Endothelial cell of umbilical vein (primary cell): Measurements from ENCODE around the gene ETHE1. TPM values are rescaled to one million over a fixed set of nuclear protein-coding genes. Genes with fewer than 3 reads are reported as not detected.

ENCODE experiments used
- BruUV-seq: library from RNA; stranded (reverse); fragments of 400-500 nt; replicated peaks from 2 replicates; lab custom pipeline; 2021; lab: Mats Ljungman, UMichigan
- CTCF ChIA-PET: fragments of 300-600, 350-600 bp; sonication (Branson Sonifier 250); formaldehyde crosslinking; loops from one replicate; lab custom pipeline; 2021; ENCODE audit warnings: antibody characterized with exemption, inconsistent platforms; lab: Charles Lee
- POLR2A ChIA-PET: fragments of 300-600, 350-600 bp; sonication (Branson Sonifier 250); formaldehyde crosslinking; loops from one replicate; lab custom pipeline; 2021; ENCODE audit warnings: antibody characterized with exemption, inconsistent platforms; lab: Charles Lee
- DNase-seq: peaks from one replicate; pipeline ENCODE4 v3.0.0-alpha.2; 2011; ENCODE audit warnings: low read depth, low spot score
- FAIRE-seq: peaks from 2 replicates; lab custom pipeline; 2011; peaks lifted over from hg19 to GRCh38; lab: Jason Lieb, UNC
- H2AFZ ChIP-seq: 2 replicates; pipeline ENCODE4 v1.6.0; 2012; ENCODE audit warnings: low read depth, low read length, control low read depth, inconsistent platforms
- H3K27ac ChIP-seq: 2 replicates; pipeline ENCODE4 v1.5.1; 2011; ENCODE audit warnings: low read depth, mild to moderate bottlenecking, control low read depth, low read length, moderate library complexity; ENCODE audit not compliant: insufficient read depth
- H3K27me3 ChIP-seq, 2 experiments: 2 replicates each; pipeline versions ENCODE4 v1.6.0 to v1.6.1; 2011; ENCODE audit warnings: low read length in 2 of 2, mixed read lengths in 1 of 2; ENCODE audit not compliant: control insufficient read depth in 2 of 2, insufficient read depth in 2 of 2
- H3K36me3 ChIP-seq, 2 experiments: 2 replicates in 1 of 2; 3 replicates in 1 of 2; pipeline ENCODE4 v1.5.1; 2011; ENCODE audit warnings: low read length in 2 of 2, mild to moderate bottlenecking in 1 of 2, moderate library complexity in 1 of 2; ENCODE audit not compliant: control insufficient read depth in 2 of 2, insufficient read depth in 2 of 2; ENCODE audit errors: extremely low read depth in 1 of 2
- H3K4me1 ChIP-seq: 3 replicates; pipeline ENCODE4 v1.5.1; 2011; ENCODE audit warnings: mild to moderate bottlenecking, low read length; ENCODE audit not compliant: control insufficient read depth, insufficient read depth; ENCODE audit errors: extremely low read depth
- H3K4me2 ChIP-seq: 2 replicates; pipeline ENCODE4 v1.6.1; 2011; ENCODE audit warnings: low read length, control low read depth, mixed read lengths; ENCODE audit not compliant: insufficient read depth
- H3K4me3 ChIP-seq, 3 experiments: fragments of 200-600 bp in 1 of 3; sonication (generic), shearing (Covaris generic) in 1 of 3; replicated peaks in 1 of 3; 2 replicates each; pipeline ENCODE4 v1.5.1; 2011 to 2016; ENCODE audit warnings: control low read depth in 3 of 3, low read length in 3 of 3, mild to moderate bottlenecking in 2 of 3, inconsistent platforms in 1 of 3, low read depth in 1 of 3, moderate library complexity in 1 of 3; ENCODE audit not compliant: insufficient read depth in 1 of 3
- H3K79me2 ChIP-seq: 2 replicates; pipeline ENCODE4 v1.6.0; 2012; ENCODE audit warnings: low read length, inconsistent platforms; ENCODE audit not compliant: control insufficient read depth, insufficient read depth
- H3K9ac ChIP-seq: replicated peaks from 2 replicates; pipeline ENCODE3; 2011; ENCODE audit warnings: low read length, control low read depth; ENCODE audit not compliant: insufficient read depth; ENCODE audit errors: extremely low read depth
- H3K9me1 ChIP-seq: replicated peaks from 3 replicates; pipeline ENCODE4 v1.6.0; 2011; ENCODE audit warnings: mild to moderate bottlenecking, low read length; ENCODE audit not compliant: control insufficient read depth, insufficient read depth; ENCODE audit errors: extremely low read depth
- H3K9me3 ChIP-seq: replicated peaks from 2 replicates; pipeline ENCODE4 v1.5.1; 2012; ENCODE audit warnings: low read length, inconsistent platforms; ENCODE audit not compliant: control insufficient read depth, insufficient read depth
- H4K20me1 ChIP-seq: replicated peaks from 2 replicates; pipeline ENCODE3; 2011; ENCODE audit warnings: mild to moderate bottlenecking, low read length; ENCODE audit not compliant: control insufficient read depth, insufficient read depth; ENCODE audit errors: extremely low read depth
- CTCF ChIP-seq, 2 donors: IDR thresholded peaks; 1 replicate in 1 of 2; 2 replicates in 1 of 2; pipeline ENCODE4 v1.5.1; 2011; ENCODE audit warnings: low read length in 2 of 2, mild to moderate bottlenecking in 2 of 2, moderate library complexity in 2 of 2, control low read depth in 1 of 2, inconsistent platforms in 1 of 2, low read depth in 1 of 2; ENCODE audit not compliant: insufficient read depth in 1 of 2; ENCODE audit errors: extremely low read depth in 1 of 2
- EZH2 ChIP-seq: IDR thresholded peaks from 2 replicates; pipeline ENCODE4 v1.6.1; 2012; ENCODE audit warnings: borderline replicate concordance, low read depth, mild to moderate bottlenecking, moderate library complexity, low read length, inconsistent platforms; ENCODE audit not compliant: severe bottlenecking
- FOS ChIP-seq: IDR thresholded peaks from 2 replicates; pipeline ENCODE4 v1.6.1; 2011; ENCODE audit warnings: mild to moderate bottlenecking, low read length, moderate library complexity, borderline replicate concordance; ENCODE audit not compliant: insufficient read depth
- GATA2 ChIP-seq: IDR thresholded peaks from 2 replicates; pipeline ENCODE4 v1.7.0; 2011; ENCODE audit warnings: low read depth, mild to moderate bottlenecking, moderate library complexity, mixed read lengths, low read length; ENCODE audit not compliant: insufficient read length, insufficient read depth
- JUN ChIP-seq: IDR thresholded peaks from 2 replicates; pipeline ENCODE4 v1.6.1; 2011; ENCODE audit warnings: borderline replicate concordance, low read depth; ENCODE audit not compliant: insufficient read length, insufficient read depth
- MAX ChIP-seq: IDR thresholded peaks from 2 replicates; pipeline ENCODE4 v1.6.1; 2011; ENCODE audit not compliant: insufficient read depth, insufficient read length
- MYC ChIP-seq: IDR thresholded peaks from one replicate; pipeline ENCODE4 v1.6.1; 2011; ENCODE audit warnings: mild to moderate bottlenecking, low read depth, low read length
- POLR2A ChIP-seq: IDR thresholded peaks from 2 replicates; pipeline ENCODE4 v1.6.1; 2012; ENCODE audit warnings: low read depth, mild to moderate bottlenecking, control low read depth, low read length
- POLR2AphosphoS5 ChIP-seq: IDR thresholded peaks from 2 replicates; pipeline ENCODE4 v1.6.1; 2012; ENCODE audit warnings: low read depth, mild to moderate bottlenecking, control low read depth, low read length, moderate library complexity; ENCODE audit not compliant: insufficient read depth
- dilution Hi-C: fragments of 300-500 bp; cut with MboI; formaldehyde crosslinking; loops from one replicate; pipeline ENCODE4 v1.15.0; 2019; ENCODE audit warnings: low sequenced_read_pairs; ENCODE audit not compliant: extremely low pct_ligation_motif_present
- intact Hi-C: fragments of 100-400 bp; cut with micrococcal nuclease; formaldehyde crosslinking; loops from one replicate; pipeline ENCODE4 v1.10.0; 2022
- polyA plus RNA-seq, 4 experiments: library from polyadenylated mRNA; depleted of rRNA in 3 of 4; stranded (reverse) in 3 of 4; unstranded in 1 of 4; fragments of >200 nt; gene quantifications; 2 replicates each; pipeline versions ENCODE4 v1.2.1 to v1.2.3, GENCODE V29; 2011 to 2012; ENCODE audit warnings: missing spikeins in 1 of 4
- total RNA-seq: library from RNA; stranded (reverse); gene quantifications from 2 replicates; pipeline ENCODE4 v1.2.3, GENCODE V29; 2021

The ETHE1 gene
- total and polyA plus RNA-seq, 2 donors (not counting 3 experiments of a cell fraction or from before 2014, with no cell fraction given) = 34.5 to 124 TPM

GRCh38 chr19:43481701-43482100 lies 45.3 kb downstream of the ETHE1 start:
- Histone ChIP-seq H2AFZ (no peak overlapping the region), H3K4me1 (no peaks in the 10 kb centered on the region), H3K27ac (no peak overlapping the region), H3K79me2 (no peaks in the 10 kb centered on the region), H3K9me3 (no peaks in the 10 kb centered on the region), H3K9ac (no peak overlapping the region), H3K36me3 (peaks cover 0 to 2% of the 10 kb centered on the region in 2 experiments), H3K9me1 (no peaks in the 10 kb centered on the region), H3K4me2 (no peak overlapping the region), H4K20me1 (no peaks in the 10 kb centered on the region), H3K27me3 (no peaks in the 10 kb centered on the region), H3K4me3 (no peak overlapping the region)
- no TSS peak for BruUV-seq
- intact Hi-C loops (no loop called here), dilution Hi-C loops (no loop called here)
- no peak for FAIRE-seq
- DNase-seq = no peak
- ChIA-PET POLR2A (no interaction called here), CTCF (interaction anchor here (2.6 kb wide), 1 partner anchor 35 kb away, joined by 13 read pairs; no protein-coding TSS in a partner anchor)
- no peak for TF ChIP-seq POLR2AphosphoS5
- TF ChIP-seq EZH2 = no peak
- no peak for TF ChIP-seq JUN
- no peak for TF ChIP-seq POLR2A
- no peak for TF ChIP-seq MYC
- TF ChIP-seq MAX = no peak
- no peak for TF ChIP-seq CTCF (IDR thresholded peaks at IDR 0.05; ENCODE audit: extremely low read depth in 1 of 2, insufficient read depth in 1 of 2, low read depth in 1 of 2, low read length in 2 of 2)
- no peak for TF ChIP-seq FOS
- TF ChIP-seq GATA2 = no peak
